Ascending aorta (tissue), 2 donors: ENCODE data around the gene COG3. TPM values are rescaled to one million over a fixed set of nuclear protein-coding genes. Genes with fewer than 3 reads are reported as not detected.

Experiments used
- DNase-seq, 2 donors: peaks; one replicate each; pipeline ENCODE4 v3.0.0-alpha.2; 2019; ENCODE audit warnings: low spot score in 2 of 2
- H3K27ac ChIP-seq, 2 donors: fragments of 200-600 bp; sonication (generic); one replicate each; pipeline ENCODE4 v1.5.1; 2016 to 2017; ENCODE audit warnings: mild to moderate bottlenecking in 1 of 2
- H3K27me3 ChIP-seq: fragments of 200-600 bp; sonication (generic); one replicate; pipeline ENCODE4 v1.5.1; 2017
- H3K36me3 ChIP-seq, 2 donors: fragments of 200-600 bp; sonication (generic); one replicate each; pipeline ENCODE4 v1.5.1; 2016
- H3K4me1 ChIP-seq, 2 donors: fragments of 200-600 bp; sonication (generic); one replicate each; pipeline ENCODE4 v1.5.1; 2016 to 2017; ENCODE audit warnings: mild to moderate bottlenecking in 1 of 2
- H3K4me3 ChIP-seq, 2 donors: fragments of 200-600 bp; sonication (generic); one replicate each; pipeline ENCODE4 v1.5.1; 2016 to 2017; ENCODE audit warnings: mild to moderate bottlenecking in 1 of 2
- H3K9me3 ChIP-seq, 2 donors: fragments of 200-600 bp; sonication (generic); one replicate each; pipeline ENCODE4 v1.5.1; 2016
- intact Hi-C: fragments of 100-400 bp; cut with DNase I; formaldehyde crosslinking; loops from one replicate; pipeline ENCODE4 v1.15.1; 2023
- total RNA-seq: library from RNA; depleted of rRNA; stranded (reverse); fragments of >200 nt; gene quantifications from one replicate; pipeline ENCODE4 v1.1.0, GENCODE V29; 2016
- TF ChIP-seq, protein P1 (sequence below), 3 experiments: fragments of 200-600 bp in 2 of 3; fragments of 450-650 bp in 1 of 3; sonication (generic) in 2 of 3; IDR thresholded peaks; one replicate each; pipeline ENCODE4 v1.5.1; 2016 to 2019; ENCODE audit warnings: antibody characterized with exemption in 3 of 3, mild to moderate bottlenecking in 1 of 3, moderate library complexity in 1 of 3

The COG3 gene
- total RNA-seq, 1 donor from 2014 or later, result 5.7 TPM

DNA sequence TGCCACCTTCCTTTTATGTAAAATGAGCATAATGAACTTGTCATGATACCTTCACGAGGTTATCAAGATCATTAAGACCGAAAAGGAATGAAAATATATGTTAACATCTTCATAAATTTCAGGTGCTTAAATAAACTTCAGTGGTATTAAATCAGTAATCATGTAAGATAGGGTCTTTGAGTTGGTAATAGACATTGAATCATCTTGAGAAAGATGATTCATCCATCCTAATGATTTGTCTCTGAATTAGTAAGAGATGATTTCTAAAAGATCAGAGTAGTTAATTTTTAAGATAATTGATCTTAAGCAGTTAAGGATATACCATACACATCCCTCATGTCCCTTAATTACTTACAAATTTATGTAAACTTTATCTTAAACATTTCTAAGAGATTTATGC is 52.0 kb downstream of the COG3 start:
- TF ChIP-seq, protein P1, sequence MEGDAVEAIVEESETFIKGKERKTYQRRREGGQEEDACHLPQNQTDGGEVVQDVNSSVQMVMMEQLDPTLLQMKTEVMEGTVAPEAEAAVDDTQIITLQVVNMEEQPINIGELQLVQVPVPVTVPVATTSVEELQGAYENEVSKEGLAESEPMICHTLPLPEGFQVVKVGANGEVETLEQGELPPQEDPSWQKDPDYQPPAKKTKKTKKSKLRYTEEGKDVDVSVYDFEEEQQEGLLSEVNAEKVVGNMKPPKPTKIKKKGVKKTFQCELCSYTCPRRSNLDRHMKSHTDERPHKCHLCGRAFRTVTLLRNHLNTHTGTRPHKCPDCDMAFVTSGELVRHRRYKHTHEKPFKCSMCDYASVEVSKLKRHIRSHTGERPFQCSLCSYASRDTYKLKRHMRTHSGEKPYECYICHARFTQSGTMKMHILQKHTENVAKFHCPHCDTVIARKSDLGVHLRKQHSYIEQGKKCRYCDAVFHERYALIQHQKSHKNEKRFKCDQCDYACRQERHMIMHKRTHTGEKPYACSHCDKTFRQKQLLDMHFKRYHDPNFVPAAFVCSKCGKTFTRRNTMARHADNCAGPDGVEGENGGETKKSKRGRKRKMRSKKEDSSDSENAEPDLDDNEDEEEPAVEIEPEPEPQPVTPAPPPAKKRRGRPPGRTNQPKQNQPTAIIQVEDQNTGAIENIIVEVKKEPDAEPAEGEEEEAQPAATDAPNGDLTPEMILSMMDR (IDR thresholded peaks at IDR 0.05), result no peak
- no peak for DNase-seq
- H3K27me3 ChIP-seq, result no peaks in the 10 kb centered on the region
- H3K9me3 ChIP-seq, result no peaks in the 10 kb centered on the region
- intact Hi-C loops, result no loop called here
- no peak overlapping the region for H3K27ac ChIP-seq
- H3K4me1 ChIP-seq, result no peaks in the 10 kb centered on the region
- H3K4me3 ChIP-seq, result no peak overlapping the region
- H3K36me3 ChIP-seq, result peaks cover 40 to 69% of the 10 kb centered on the region in 2 donors

DNA sequence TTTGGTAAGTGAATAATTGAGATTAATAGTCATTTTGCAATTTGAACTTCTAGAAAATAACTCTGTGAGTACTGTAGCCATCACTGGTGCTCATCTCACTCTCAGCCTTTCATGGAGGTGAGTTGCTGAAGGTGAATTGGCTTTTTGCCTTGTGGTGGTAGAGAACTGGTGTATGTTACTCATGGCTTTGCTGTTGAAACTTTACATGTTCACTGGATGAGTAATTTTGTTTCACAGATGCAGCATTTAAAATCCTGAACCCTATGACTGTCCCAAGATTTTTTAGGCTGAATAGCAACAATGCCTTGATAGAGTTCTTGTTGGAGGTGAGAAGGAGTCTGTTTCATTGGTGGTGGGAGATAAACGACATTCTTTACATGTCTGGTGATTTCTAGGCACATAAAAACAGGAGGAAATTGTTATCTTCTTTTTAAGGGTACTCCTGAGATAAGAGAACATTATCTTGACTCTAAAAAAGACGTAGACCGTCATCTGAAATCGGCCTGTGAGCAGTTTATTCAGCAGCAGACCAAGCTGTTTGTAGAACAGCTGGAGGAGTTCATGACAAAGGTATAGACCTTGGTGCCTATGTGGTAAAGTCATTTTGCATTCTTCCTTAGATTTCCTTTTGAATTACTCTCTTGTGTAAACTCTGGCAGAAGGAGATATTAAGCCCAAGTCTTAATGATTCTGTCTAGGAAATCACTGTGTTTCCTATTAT is 53.9 kb downstream of the COG3 start:
- H3K4me1 ChIP-seq, result no peaks in the 10 kb centered on the region
- no peaks in the 10 kb centered on the region for H3K27me3 ChIP-seq
- no peak for DNase-seq
- peaks cover 28 to 57% of the 10 kb centered on the region in 2 donors for H3K36me3 ChIP-seq
- no peak overlapping the region for H3K4me3 ChIP-seq
- TF ChIP-seq, protein P1 (IDR thresholded peaks at IDR 0.05), result no peak
- intact Hi-C loops, result no loop called here
- no peaks in the 10 kb centered on the region for H3K9me3 ChIP-seq
- no peak overlapping the region for H3K27ac ChIP-seq

DNA sequence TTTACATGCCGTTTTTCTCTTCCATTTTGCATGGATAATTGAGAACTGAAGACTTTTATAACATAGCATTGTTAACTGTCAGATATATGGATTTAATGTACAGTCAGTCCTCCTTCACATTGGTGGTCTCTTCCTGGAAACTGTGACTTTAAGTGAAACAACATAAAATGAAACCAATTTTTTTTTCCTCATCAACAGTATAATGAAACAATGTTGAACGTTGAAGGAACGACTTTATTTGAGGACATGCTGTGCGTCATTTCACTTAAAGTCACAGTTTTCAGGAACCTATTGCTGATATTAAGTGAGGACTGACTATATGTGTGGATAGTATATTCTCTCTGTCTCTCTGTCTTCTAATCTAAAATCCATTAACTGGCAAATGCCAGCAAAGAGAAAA is 54.8 kb downstream of the COG3 start:
- DNase-seq, result no peak
- H3K27me3 ChIP-seq, result no peaks in the 10 kb centered on the region
- peaks cover 32 to 59% of the 10 kb centered on the region in 2 donors for H3K36me3 ChIP-seq
- no peaks in the 10 kb centered on the region for H3K9me3 ChIP-seq
- H3K4me3 ChIP-seq, result no peak overlapping the region
- intact Hi-C loops, result no loop called here
- H3K4me1 ChIP-seq, result no peaks in the 10 kb centered on the region
- TF ChIP-seq, protein P1 (IDR thresholded peaks at IDR 0.05), result no peak
- no peak overlapping the region for H3K27ac ChIP-seq

DNA sequence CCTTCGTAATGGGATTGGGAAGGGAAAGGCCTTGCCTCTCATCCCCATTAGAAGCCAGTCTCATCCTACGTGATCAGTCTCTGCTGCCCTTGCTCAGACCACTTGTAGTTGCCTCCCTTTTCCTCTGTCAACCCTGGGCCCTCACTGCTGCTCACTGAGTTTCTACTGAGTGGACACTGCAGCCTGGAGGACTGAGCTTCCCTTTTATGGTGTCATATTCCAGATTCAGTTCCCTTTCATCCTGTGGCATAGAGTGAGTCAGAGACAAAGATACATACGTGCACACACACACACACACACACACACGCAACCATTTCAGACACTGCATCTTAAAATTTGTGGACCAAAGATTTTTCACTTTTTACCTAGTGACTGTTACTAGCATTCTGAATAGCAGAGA is 56.6 kb downstream of the COG3 start:
- Histone ChIP-seq H3K4me1 (no peaks in the 10 kb centered on the region), H3K4me3 (no peak overlapping the region), H3K27me3 (no peaks in the 10 kb centered on the region), H3K36me3 (peaks cover 20 to 54% of the 10 kb centered on the region in 2 donors), H3K27ac (no peak overlapping the region), H3K9me3 (no peaks in the 10 kb centered on the region)
- no peak for DNase-seq
- TF ChIP-seq, protein P1 (IDR thresholded peaks at IDR 0.05), result no peak
- intact Hi-C loops, result no loop called here

DNA sequence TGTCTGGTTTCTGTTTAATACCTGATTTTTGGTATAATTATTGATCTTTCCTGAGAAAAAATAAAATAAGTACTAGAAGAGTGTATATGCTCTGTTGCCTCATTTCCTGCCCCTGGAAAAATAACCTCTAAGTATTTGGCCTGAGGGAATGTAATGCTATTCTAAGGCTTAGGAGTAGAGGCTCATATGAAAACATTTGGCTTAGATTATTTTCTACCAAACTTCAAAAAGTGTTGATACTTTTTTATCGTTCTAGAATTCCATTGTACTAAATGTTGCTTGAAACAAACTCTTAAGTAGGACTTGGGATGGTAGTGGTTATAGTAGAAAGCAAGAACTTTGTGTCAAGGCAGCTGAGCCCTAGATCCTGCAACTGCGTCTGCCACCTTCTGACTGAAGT is 57.8 kb downstream of the COG3 start:
- TF ChIP-seq, protein P1 (IDR thresholded peaks at IDR 0.05), result no peak
- Histone ChIP-seq H3K4me3 (no peak overlapping the region), H3K4me1 (no peaks in the 10 kb centered on the region), H3K36me3 (peaks cover 17 to 49% of the 10 kb centered on the region in 2 donors), H3K9me3 (no peaks in the 10 kb centered on the region), H3K27ac (peak overlapping the region in 1 of 2 donors; percentile 43), H3K27me3 (no peaks in the 10 kb centered on the region)
- intact Hi-C loops, result no loop called here
- no peak for DNase-seq
